CD14-positive monocyte (primary cell): Measurements from ENCODE around the gene ACSM3. TPM values are rescaled to one million over a fixed set of nuclear protein-coding genes. Genes with fewer than 3 reads are reported as not detected.

Experiments
- DNase-seq, 3 donors: peaks; one replicate each; pipeline ENCODE4 v3.0.0-alpha.2; 2011 to 2022
- H2AFZ ChIP-seq: 2 replicates; pipeline ENCODE4 v1.6.0; 2012; ENCODE audit warnings: mild to moderate bottlenecking, low read depth, low read length, inconsistent platforms; ENCODE audit not compliant: insufficient read depth, poor library complexity, severe bottlenecking
- H3K27ac ChIP-seq, 2 donors: 1 replicate in 1 of 2; 2 replicates in 1 of 2; pipeline ENCODE4 v1.5.1; 2012 to 2013; ENCODE audit warnings: low read length in 2 of 2, control low read depth in 1 of 2, inconsistent platforms in 1 of 2, low read depth in 1 of 2, mild to moderate bottlenecking in 1 of 2
- H3K27me3 ChIP-seq, 2 donors: one replicate each; pipeline versions ENCODE4 v1.6.0 to v1.6.1; 2011 to 2013; ENCODE audit warnings: low read length in 2 of 2; ENCODE audit not compliant: control insufficient read depth in 2 of 2, insufficient read depth in 2 of 2
- H3K36me3 ChIP-seq, 2 donors: replicated peaks in 1 of 2; 1 replicate in 1 of 2; 2 replicates in 1 of 2; pipeline versions ENCODE4 v1.5.1 to v1.6.1; 2012 to 2013; ENCODE audit warnings: low read length in 2 of 2, control low read depth in 1 of 2, inconsistent platforms in 1 of 2, mild to moderate bottlenecking in 1 of 2; ENCODE audit not compliant: insufficient read depth in 2 of 2, control insufficient read depth in 1 of 2
- H3K4me1 ChIP-seq, 2 donors: 1 replicate in 1 of 2; 2 replicates in 1 of 2; pipeline versions ENCODE4 v1.5.1 to v1.6.1; 2012 to 2013; ENCODE audit warnings: low read length in 2 of 2, control low read depth in 1 of 2, inconsistent platforms in 1 of 2, mild to moderate bottlenecking in 1 of 2, moderate library complexity in 1 of 2; ENCODE audit not compliant: insufficient read depth in 2 of 2, control insufficient read depth in 1 of 2
- H3K4me2 ChIP-seq: replicated peaks from 2 replicates; pipeline ENCODE3; 2012; ENCODE audit warnings: low read length, moderate library complexity, mild to moderate bottlenecking; ENCODE audit not compliant: poor library complexity, severe bottlenecking; ENCODE audit errors: extremely low read depth
- H3K4me3 ChIP-seq, 3 experiments: fragments of 200-600 bp in 1 of 3; sonication (generic) in 1 of 3; replicated peaks in 1 of 3; 1 replicate in 2 of 3; 2 replicates in 1 of 3; pipeline ENCODE4 v1.5.1; 2011 to 2013; ENCODE audit warnings: low read length in 3 of 3, mild to moderate bottlenecking in 3 of 3, control low read depth in 2 of 3, low read depth in 2 of 3, inconsistent platforms in 1 of 3, moderate library complexity in 1 of 3
- H3K79me2 ChIP-seq: 2 replicates; pipeline ENCODE4 v1.6.0; 2012; ENCODE audit warnings: mild to moderate bottlenecking, control low read depth, inconsistent platforms, low read length, moderate library complexity; ENCODE audit not compliant: insufficient read depth
- H3K9ac ChIP-seq: 2 replicates; pipeline ENCODE4 v1.6.0; 2017; ENCODE audit warnings: low read length, mild to moderate bottlenecking; ENCODE audit not compliant: insufficient read depth, poor library complexity, severe bottlenecking
- H3K9me3 ChIP-seq, 2 donors: replicated peaks in 1 of 2; 1 replicate in 1 of 2; 2 replicates in 1 of 2; pipeline versions ENCODE4 v1.5.1 to v1.6.1; 2012 to 2013; ENCODE audit warnings: low read length in 2 of 2, control low read depth in 1 of 2; ENCODE audit not compliant: control insufficient read depth in 1 of 2, insufficient read depth in 1 of 2
- H4K20me1 ChIP-seq: 2 replicates; pipeline ENCODE4 v1.6.0; 2012; ENCODE audit warnings: mild to moderate bottlenecking, low read length, control low read depth, moderate library complexity; ENCODE audit not compliant: insufficient read depth
- H3K27ac Mint-ChIP-seq, 7 donors: one replicate each; pipeline ENCODE4 v1.8.0; 2020; ENCODE audit warnings: mild to moderate bottlenecking in 7 of 7, mixed read lengths in 7 of 7, moderate library complexity in 6 of 7, inconsistent platforms in 2 of 7
- H3K27me3 Mint-ChIP-seq, 3 donors: one replicate each; pipeline ENCODE4 v1.8.0; 2021 to 2022; ENCODE audit warnings: low read depth in 3 of 3, mild to moderate bottlenecking in 3 of 3, mixed read lengths in 3 of 3, moderate library complexity in 3 of 3, inconsistent platforms in 1 of 3
- H3K36me3 Mint-ChIP-seq, 2 donors: one replicate each; pipeline ENCODE4 v1.8.0; 2020; ENCODE audit warnings: mixed read lengths in 2 of 2, inconsistent platforms in 1 of 2, mild to moderate bottlenecking in 1 of 2
- H3K4me1 Mint-ChIP-seq: one replicate; pipeline ENCODE4 v1.8.0; 2020; ENCODE audit warnings: mild to moderate bottlenecking, mixed read lengths
- H3K4me3 Mint-ChIP-seq, 2 donors: one replicate each; pipeline ENCODE4 v1.8.0; 2020; ENCODE audit warnings: mild to moderate bottlenecking in 2 of 2, mixed read lengths in 2 of 2, moderate library complexity in 1 of 2
- H3K9me3 Mint-ChIP-seq, 7 donors: one replicate each; pipeline ENCODE4 v1.8.0; 2020 to 2022; ENCODE audit warnings: mixed read lengths in 7 of 7, mild to moderate bottlenecking in 6 of 7, moderate library complexity in 6 of 7, inconsistent platforms in 2 of 7
- WGBS: methylation state at CpG from one replicate; pipeline ENCODE4 v1.1.5; 2013; ENCODE audit warnings: missing lambda C conversion rate; ENCODE audit not compliant: insufficient coverage; 5-methylcytosine and 5-hydroxymethylcytosine counted together
- intact Hi-C, 2 donors: fragments of 100-400 bp; cut with micrococcal nuclease; formaldehyde crosslinking; loops; one replicate each; pipeline versions ENCODE4 v1.15.0 to v1.15.1; 2023
- polyA plus RNA-seq, 3 donors: library from polyadenylated mRNA; depleted of rRNA in 1 of 3; unstranded in 2 of 3; stranded (reverse) in 1 of 3; fragments of 300-500 nt in 2 of 3; fragments of >200 nt in 1 of 3; fragmentation: Illumina TruSeq in 2 of 3; gene quantifications; 1 replicate in 2 of 3; 2 replicates in 1 of 3; pipeline ENCODE4 v1.2.3, GENCODE V29; 2012 to 2021
- TF ChIP-seq, protein P1 (sequence below): fragments of 200-600 bp; IDR thresholded peaks from one replicate; pipeline ENCODE4 v1.8.0; 2022; ENCODE audit warnings: antibody characterized with exemption, mild to moderate bottlenecking

The ACSM3 gene
- polyA plus RNA-seq, 3 donors = 1.6 to 5.1 (median 1.9) TPM

DNA sequence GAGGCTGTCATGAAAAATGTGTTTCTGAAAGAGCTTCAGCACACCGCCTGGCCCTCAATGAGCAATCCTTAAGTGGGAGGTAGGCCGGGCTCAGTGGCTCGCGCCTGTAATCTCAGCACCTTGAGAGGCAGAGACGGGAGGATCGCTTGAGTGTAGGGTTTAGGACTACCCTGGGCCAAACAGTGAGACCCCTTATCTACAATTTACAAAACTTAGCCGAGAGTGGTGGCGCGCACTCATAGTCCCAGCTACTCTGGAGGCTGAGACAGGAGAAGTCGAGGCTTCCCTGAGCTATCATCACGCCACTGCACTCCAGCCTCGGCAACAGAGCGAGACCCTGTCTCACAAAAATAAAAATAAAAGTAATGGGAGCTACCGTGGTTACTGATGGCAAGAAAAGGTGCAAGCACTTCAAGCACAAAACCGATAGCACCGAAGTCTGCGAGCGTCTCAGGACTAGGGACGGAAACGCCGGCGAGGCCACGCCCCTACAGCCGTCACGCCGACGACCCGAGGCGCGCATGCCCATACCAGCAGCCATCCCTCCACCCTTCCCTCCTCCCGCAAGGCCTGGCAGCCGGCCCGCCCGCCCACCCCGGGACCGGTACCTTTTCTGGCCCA lies 22.8 kb upstream of the ACSM3 start:
- H3K4me1 Mint-ChIP-seq = peaks cover 32% of the 10 kb centered on the region
- peaks cover 27 to 35% of the 10 kb centered on the region in 2 donors for H3K36me3 Mint-ChIP-seq
- peaks cover 37 to 43% of the 10 kb centered on the region in 2 donors for H3K4me1 ChIP-seq
- peak; percentile 83 to 86 (median 84) for DNase-seq
- 0% methylated on average over 21 of the region's 36 CpGs for WGBS
- TF ChIP-seq, protein P1, sequence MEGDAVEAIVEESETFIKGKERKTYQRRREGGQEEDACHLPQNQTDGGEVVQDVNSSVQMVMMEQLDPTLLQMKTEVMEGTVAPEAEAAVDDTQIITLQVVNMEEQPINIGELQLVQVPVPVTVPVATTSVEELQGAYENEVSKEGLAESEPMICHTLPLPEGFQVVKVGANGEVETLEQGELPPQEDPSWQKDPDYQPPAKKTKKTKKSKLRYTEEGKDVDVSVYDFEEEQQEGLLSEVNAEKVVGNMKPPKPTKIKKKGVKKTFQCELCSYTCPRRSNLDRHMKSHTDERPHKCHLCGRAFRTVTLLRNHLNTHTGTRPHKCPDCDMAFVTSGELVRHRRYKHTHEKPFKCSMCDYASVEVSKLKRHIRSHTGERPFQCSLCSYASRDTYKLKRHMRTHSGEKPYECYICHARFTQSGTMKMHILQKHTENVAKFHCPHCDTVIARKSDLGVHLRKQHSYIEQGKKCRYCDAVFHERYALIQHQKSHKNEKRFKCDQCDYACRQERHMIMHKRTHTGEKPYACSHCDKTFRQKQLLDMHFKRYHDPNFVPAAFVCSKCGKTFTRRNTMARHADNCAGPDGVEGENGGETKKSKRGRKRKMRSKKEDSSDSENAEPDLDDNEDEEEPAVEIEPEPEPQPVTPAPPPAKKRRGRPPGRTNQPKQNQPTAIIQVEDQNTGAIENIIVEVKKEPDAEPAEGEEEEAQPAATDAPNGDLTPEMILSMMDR = no peak
- H3K79me2 ChIP-seq = peaks cover 45% of the 10 kb centered on the region
- peaks cover 47% of the 10 kb centered on the region for H4K20me1 ChIP-seq
- peaks cover 26 to 31% of the 10 kb centered on the region in 2 donors for H3K36me3 ChIP-seq
- H3K27ac Mint-ChIP-seq = peak overlapping the region; percentile 95 to 98 (median 96)
- peak overlapping the region; percentile 94 to 99 for H3K4me3 Mint-ChIP-seq
- intact Hi-C loops = loop anchor here in 1 of 2 donors (10.0 kb wide), 1 partner anchor 154 kb away; no protein-coding TSS in a partner anchor
- H3K4me3 ChIP-seq = peak overlapping the region; percentile 84 to 97 (median 94)
- H2AFZ ChIP-seq = peak overlapping the region; percentile 94
- H3K9me3 ChIP-seq = no peaks in the 10 kb centered on the region
- H3K9me3 Mint-ChIP-seq = peaks cover 0 to 3% (median 0%) of the 10 kb centered on the region in 7 donors
- no peaks in the 10 kb centered on the region for H3K27me3 Mint-ChIP-seq
- peak overlapping the region; percentile 96 to 98 for H3K27ac ChIP-seq
- H3K9ac ChIP-seq = peak overlapping the region; percentile 91
- no peaks in the 10 kb centered on the region for H3K27me3 ChIP-seq
- peak overlapping the region; percentile 93 for H3K4me2 ChIP-seq

DNA sequence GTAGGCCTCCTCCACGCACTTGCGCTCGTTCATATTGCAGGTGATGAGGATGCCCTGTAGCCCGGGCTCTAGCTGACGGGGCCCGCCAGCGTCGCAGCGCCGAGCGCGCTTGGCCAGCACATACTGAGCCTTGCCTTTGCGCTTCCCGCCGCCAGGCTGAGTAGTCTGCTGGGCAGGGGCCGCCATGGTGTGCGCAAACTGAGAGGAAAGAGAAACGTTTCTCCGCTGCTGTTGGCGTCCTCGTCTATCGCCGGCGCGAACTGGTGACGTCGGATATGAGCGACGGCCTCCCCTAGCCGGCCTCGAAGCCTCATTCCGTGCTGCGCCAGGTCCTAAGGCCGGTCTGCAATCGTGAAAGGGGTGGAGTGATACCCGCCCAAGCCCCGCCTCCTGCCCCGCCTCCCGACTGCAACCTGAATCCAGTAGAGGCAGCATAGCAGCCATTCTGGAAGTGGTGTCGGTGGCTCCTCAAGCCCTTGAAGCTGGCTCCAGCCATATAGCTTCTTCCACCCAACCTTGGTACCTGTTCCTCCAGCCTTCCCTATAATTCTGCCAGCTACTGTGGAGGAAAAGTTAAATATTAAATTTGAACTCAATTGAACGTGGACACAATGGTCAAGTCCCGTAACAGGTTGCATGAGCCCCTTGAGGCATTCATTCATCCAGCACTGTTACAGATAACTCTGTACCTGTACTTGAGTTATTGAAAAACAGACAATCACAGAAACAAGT lies 22.1 kb upstream of the ACSM3 start, which contains the start of gene THUMPD1:
Gene THUMPD1, minus strand, starts transcription at position 265 of the 732 bp plus-strand sequence. Its CDS starts 79 bp downstream, at position 186.
- Histone ChIP-seq H3K27ac (peak within 1 kb of the TSS; percentile 96 to 98), H3K4me1 (peaks cover 44 to 50% of the 10 kb centered on the region in 2 donors), H3K9me3 (peaks cover 0 to 4% of the 10 kb centered on the region in 2 donors), H3K4me2 (peak within 1 kb of the TSS; percentile 93), H3K36me3 (peaks cover 19 to 24% of the 10 kb centered on the region in 2 donors), H3K79me2 (peaks cover 45% of the 10 kb centered on the region), H3K4me3 (peak within 1 kb of the TSS; percentile 84 to 97 (median 94)), H3K9ac (peak within 1 kb of the TSS; percentile 91), H2AFZ (peak within 1 kb of the TSS; percentile 94), H4K20me1 (peaks cover 42% of the 10 kb centered on the region), H3K27me3 (no peaks in the 10 kb centered on the region)
- Mint-ChIP-seq H3K27ac (peak within 1 kb of the TSS; percentile 95 to 98 (median 96)), H3K9me3 (peaks cover 0 to 7% (median 4%) of the 10 kb centered on the region in 7 donors), H3K27me3 (no peaks in the 10 kb centered on the region), H3K4me1 (peaks cover 37% of the 10 kb centered on the region), H3K36me3 (peaks cover 20 to 31% of the 10 kb centered on the region in 2 donors), H3K4me3 (peak within 1 kb of the TSS; percentile 94 to 99)
- 6% methylated on average over 40 of the region's 42 CpGs for WGBS
- intact Hi-C loops = loop anchor here in 1 of 2 donors (10.0 kb wide), 1 partner anchor 153 kb away; no protein-coding TSS in a partner anchor
- TF ChIP-seq, protein P1 = no peak
- peak; percentile 94 to 96 (median 96) for DNase-seq
